Endodermal cell (in vitro differentiated cells): Measurements from ENCODE around the gene RNF212. TPM values are rescaled to one million over a fixed set of nuclear protein-coding genes. Genes with fewer than 3 reads are reported as not detected.

ENCODE experiments used
- DNase-seq: peaks from one replicate; pipeline ENCODE4 v3.0.0-alpha.2; 2017
- H3K27ac ChIP-seq: 2 replicates; pipeline ENCODE4 v1.5.1; 2013; ENCODE audit warnings: mild to moderate bottlenecking, low read depth, low read length, moderate library complexity
- H3K27me3 ChIP-seq: 2 replicates; pipeline ENCODE4 v1.6.1; 2013; ENCODE audit warnings: mild to moderate bottlenecking, low read length, moderate library complexity; ENCODE audit not compliant: insufficient read depth, control insufficient read depth, poor library complexity, severe bottlenecking
- H3K36me3 ChIP-seq: 2 replicates; pipeline ENCODE4 v1.7.0; 2013; ENCODE audit warnings: mild to moderate bottlenecking, low read length, moderate library complexity; ENCODE audit not compliant: control insufficient read depth, insufficient read depth
- H3K4me1 ChIP-seq: one replicate; pipeline ENCODE4 v1.7.0; 2013; ENCODE audit warnings: low read length; ENCODE audit not compliant: control insufficient read depth, insufficient read depth
- H3K4me3 ChIP-seq: 2 replicates; pipeline ENCODE4 v1.5.1; 2013; ENCODE audit warnings: mild to moderate bottlenecking, low read length, moderate library complexity
- H3K9ac ChIP-seq: 2 replicates; pipeline ENCODE4 v1.6.1; 2013; ENCODE audit warnings: mild to moderate bottlenecking, low read length, moderate library complexity; ENCODE audit not compliant: poor library complexity, severe bottlenecking; ENCODE audit errors: extremely low read depth
- H3K9me3 ChIP-seq: 2 replicates; pipeline ENCODE4 v1.6.1; 2013; ENCODE audit warnings: mild to moderate bottlenecking, low read length, moderate library complexity; ENCODE audit not compliant: control insufficient read depth
- H3K27ac Mint-ChIP-seq: 2 replicates; pipeline ENCODE4 v1.8.0; 2020; ENCODE audit warnings: mixed read lengths
- H3K27me3 Mint-ChIP-seq: 2 replicates; pipeline ENCODE4 v1.8.0; 2021; ENCODE audit warnings: mild to moderate bottlenecking, mixed read lengths; ENCODE audit not compliant: insufficient read depth
- H3K36me3 Mint-ChIP-seq: 2 replicates; pipeline ENCODE4 v1.8.0; 2020; ENCODE audit warnings: low read depth, mixed read lengths
- H3K4me1 Mint-ChIP-seq: 2 replicates; pipeline ENCODE4 v1.8.0; 2020; ENCODE audit warnings: mixed read lengths
- H3K4me3 Mint-ChIP-seq: 2 replicates; pipeline ENCODE4 v1.8.0; 2020; ENCODE audit warnings: mild to moderate bottlenecking, moderate library complexity, mixed read lengths
- H3K9me3 Mint-ChIP-seq: 2 replicates; pipeline ENCODE4 v1.8.0; 2020; ENCODE audit warnings: mild to moderate bottlenecking, mixed read lengths
- WGBS, 2 experiments: methylation state at CpG; one replicate each; pipeline versions ENCODE4 v1.1.5 to v1.1.7; 2013; ENCODE audit warnings: missing lambda C conversion rate in 2 of 2, mixed read lengths in 1 of 2; ENCODE audit not compliant: insufficient coverage in 1 of 2, insufficient read length in 1 of 2; 5-methylcytosine and 5-hydroxymethylcytosine counted together
- total RNA-seq, 2 donors: library from RNA; stranded (reverse); fragmentation: NEBNext Ultra II Directional in 1 of 2; extraction: Animal tissue kit (Norgen Biotek cat#: 25700) in 1 of 2; gene quantifications; 2 replicates in 1 of 2; 3 replicates in 1 of 2; pipeline ENCODE4 v1.2.1, GENCODE V29; 2021
- TF ChIP-seq, protein P1 (sequence below): fragments of 200-600 bp; sonication (generic); conservative IDR thresholded peaks from 2 replicates; pipeline ENCODE4 v1.5.0; 2021; ENCODE audit warnings: antibody characterized with exemption, mild to moderate bottlenecking

Gene RNF212
- total RNA-seq, 2 donors from 2014 or later, result 3.4 to 5.6 TPM

DNA sequence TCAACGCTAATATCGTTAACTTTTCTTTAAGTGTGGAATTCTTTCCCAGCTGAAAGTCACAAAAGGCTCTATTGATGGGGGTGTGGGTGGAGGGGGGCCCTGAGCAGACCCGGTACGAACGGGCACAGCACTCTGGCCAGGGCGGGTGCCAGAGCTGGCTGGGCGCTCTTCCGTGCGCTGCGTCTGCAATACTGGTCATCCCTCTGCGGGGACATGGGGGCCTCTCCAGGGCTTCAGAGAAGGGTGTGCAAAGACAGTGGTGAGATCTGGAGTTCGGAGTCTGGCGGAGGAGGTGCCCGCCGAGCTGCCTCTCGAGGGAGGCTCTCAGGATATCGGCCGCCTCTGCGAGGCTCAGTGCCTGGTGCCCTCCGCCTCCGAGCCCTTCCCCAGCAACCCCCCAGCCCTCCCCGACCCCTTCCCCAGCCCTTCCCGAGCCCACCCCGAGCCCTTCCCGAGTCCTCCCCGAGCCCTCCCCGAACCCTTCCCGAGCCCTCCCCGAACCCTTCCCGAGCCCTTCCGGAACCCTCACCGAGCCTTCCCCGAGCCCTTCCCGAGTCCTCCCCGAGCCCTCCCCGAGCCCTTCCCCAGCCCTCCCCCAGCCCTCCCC, 67.7 kb downstream of the RNF212 start:
- Mint-ChIP-seq H3K4me1 (no peaks in the 10 kb centered on the region), H3K36me3 (no peaks in the 10 kb centered on the region), H3K4me3 (no peak overlapping the region), H3K27ac (no peak overlapping the region), H3K9me3 (peaks cover 2% of the 10 kb centered on the region), H3K27me3 (peaks cover 61% of the 10 kb centered on the region)
- Histone ChIP-seq H3K9me3 (no peaks in the 10 kb centered on the region), H3K27me3 (peaks cover 73% of the 10 kb centered on the region), H3K36me3 (no peaks in the 10 kb centered on the region), H3K27ac (no peak overlapping the region), H3K4me1 (no peaks in the 10 kb centered on the region), H3K4me3 (no peak overlapping the region), H3K9ac (no peak overlapping the region)
- TF ChIP-seq, protein P1, sequence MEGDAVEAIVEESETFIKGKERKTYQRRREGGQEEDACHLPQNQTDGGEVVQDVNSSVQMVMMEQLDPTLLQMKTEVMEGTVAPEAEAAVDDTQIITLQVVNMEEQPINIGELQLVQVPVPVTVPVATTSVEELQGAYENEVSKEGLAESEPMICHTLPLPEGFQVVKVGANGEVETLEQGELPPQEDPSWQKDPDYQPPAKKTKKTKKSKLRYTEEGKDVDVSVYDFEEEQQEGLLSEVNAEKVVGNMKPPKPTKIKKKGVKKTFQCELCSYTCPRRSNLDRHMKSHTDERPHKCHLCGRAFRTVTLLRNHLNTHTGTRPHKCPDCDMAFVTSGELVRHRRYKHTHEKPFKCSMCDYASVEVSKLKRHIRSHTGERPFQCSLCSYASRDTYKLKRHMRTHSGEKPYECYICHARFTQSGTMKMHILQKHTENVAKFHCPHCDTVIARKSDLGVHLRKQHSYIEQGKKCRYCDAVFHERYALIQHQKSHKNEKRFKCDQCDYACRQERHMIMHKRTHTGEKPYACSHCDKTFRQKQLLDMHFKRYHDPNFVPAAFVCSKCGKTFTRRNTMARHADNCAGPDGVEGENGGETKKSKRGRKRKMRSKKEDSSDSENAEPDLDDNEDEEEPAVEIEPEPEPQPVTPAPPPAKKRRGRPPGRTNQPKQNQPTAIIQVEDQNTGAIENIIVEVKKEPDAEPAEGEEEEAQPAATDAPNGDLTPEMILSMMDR, result no peak
- peak; percentile 34 for DNase-seq
- 92 to 94% methylated on average over 6 to 31 of the region's 36 CpGs for WGBS, 2 experiments

DNA sequence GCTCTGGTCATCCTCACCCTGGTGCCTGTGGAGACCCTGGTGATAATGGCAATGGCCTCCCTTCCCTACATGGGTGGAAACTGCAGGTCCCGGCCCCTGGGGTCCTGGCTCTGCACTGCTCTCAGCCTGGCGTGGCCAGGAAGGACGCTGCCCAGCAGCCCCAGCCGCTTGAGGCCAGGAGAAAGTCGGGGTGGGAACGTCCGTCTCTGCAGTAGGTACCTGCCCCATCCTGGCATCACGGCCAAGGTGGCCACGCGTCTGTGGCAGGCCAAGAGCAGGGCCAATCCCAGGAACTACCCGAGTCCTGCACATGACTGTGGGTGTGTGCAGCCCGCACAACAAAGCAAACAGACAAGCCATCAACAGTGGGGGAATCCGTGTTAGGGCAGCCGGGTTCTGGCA, 68.2 kb downstream of the RNF212 start:
- Histone ChIP-seq H3K9ac (no peak overlapping the region), H3K4me3 (no peak overlapping the region), H3K27ac (no peak overlapping the region), H3K27me3 (peaks cover 68% of the 10 kb centered on the region), H3K36me3 (no peaks in the 10 kb centered on the region), H3K9me3 (no peaks in the 10 kb centered on the region), H3K4me1 (no peaks in the 10 kb centered on the region)
- DNase-seq, result peak; percentile 39
- Mint-ChIP-seq H3K4me3 (no peak overlapping the region), H3K9me3 (peaks cover 2% of the 10 kb centered on the region), H3K36me3 (no peaks in the 10 kb centered on the region), H3K27me3 (peaks cover 57% of the 10 kb centered on the region), H3K4me1 (no peaks in the 10 kb centered on the region), H3K27ac (no peak overlapping the region)
- TF ChIP-seq, protein P1, result no peak
- 92 to 96% methylated on average over 11 to 14 of the region's 14 CpGs for WGBS, 2 experiments

DNA sequence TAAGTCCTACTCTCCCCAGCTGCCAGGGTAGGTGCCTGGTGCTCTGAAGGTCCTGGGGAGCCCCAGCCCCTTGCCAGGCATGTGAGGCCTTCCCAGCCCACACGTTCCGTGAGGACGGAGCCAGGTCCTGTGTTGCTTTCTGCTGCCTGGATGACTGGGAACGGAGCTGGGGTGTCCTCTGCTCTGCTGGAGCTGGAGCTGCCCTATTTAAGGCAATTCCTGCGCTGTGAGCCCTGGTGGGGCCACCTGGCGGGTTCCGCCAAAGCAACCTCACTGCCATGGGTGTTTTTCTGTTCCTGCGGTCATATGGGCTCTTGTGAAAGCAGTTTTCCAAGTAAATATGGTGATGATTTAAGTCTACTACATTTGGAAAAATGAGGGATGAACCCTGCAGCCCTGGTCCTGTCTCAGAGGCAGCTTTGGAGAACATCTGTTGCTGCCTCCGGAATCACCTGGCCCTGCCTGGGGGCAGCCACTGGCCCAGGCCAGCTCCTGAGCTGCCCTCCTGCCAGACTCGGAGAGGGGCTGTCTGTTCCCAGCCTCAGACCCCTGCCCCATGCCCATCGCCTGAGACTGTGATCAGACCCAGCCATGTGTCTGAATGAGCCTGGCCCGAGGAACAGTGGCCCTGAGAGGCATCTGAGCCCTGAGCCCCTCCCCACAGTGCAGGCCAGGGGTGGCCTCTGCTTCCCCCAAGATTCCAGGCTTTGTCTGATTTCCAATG, 68.7 kb downstream of the RNF212 start:
- peak; percentile 55 for DNase-seq
- Histone ChIP-seq H3K4me1 (no peaks in the 10 kb centered on the region), H3K27me3 (peaks cover 62% of the 10 kb centered on the region), H3K27ac (no peak overlapping the region), H3K9me3 (no peaks in the 10 kb centered on the region), H3K9ac (no peak overlapping the region), H3K4me3 (no peak overlapping the region), H3K36me3 (no peaks in the 10 kb centered on the region)
- WGBS, 2 experiments, result 91 to 93% methylated on average over 5 to 12 of the region's 12 CpGs
- Mint-ChIP-seq H3K4me3 (no peak overlapping the region), H3K27ac (no peak overlapping the region), H3K36me3 (no peaks in the 10 kb centered on the region), H3K27me3 (peaks cover 52% of the 10 kb centered on the region), H3K9me3 (peaks cover 2% of the 10 kb centered on the region), H3K4me1 (no peaks in the 10 kb centered on the region)
- TF ChIP-seq, protein P1, result no peak
